GM12878 (cell line): ENCODE measurements around the gene BCAN.

Experiments
- ATF2 ChIP-seq: IDR thresholded peaks from 2 replicates; pipeline ENCODE4 v1.6.1; 2012; ENCODE audit warnings: low read length, inconsistent platforms
- BHLHE40 ChIP-seq, 2 experiments: fragments of 450-650 bp in 1 of 2; IDR thresholded peaks; 2 replicates each; pipeline ENCODE4 v1.6.1; 2011 to 2017; ENCODE audit warnings: low read depth in 2 of 2, borderline replicate concordance in 1 of 2, improper control_type of control experiment in 1 of 2, low read length in 1 of 2, mild to moderate bottlenecking in 1 of 2
- CHD1 ChIP-seq: IDR thresholded peaks from 2 replicates; pipeline ENCODE4 v1.6.1; 2012; ENCODE audit warnings: low read depth, low read length, improper control_type of control experiment
- CTCF ChIP-seq, 3 experiments: IDR thresholded peaks in 2 of 3; conservative IDR thresholded peaks in 1 of 3; 2 replicates each; pipeline ENCODE4 v1.5.1; 2011; ENCODE audit warnings: low read depth in 3 of 3, low read length in 3 of 3, mild to moderate bottlenecking in 3 of 3, control low read depth in 2 of 3, moderate library complexity in 2 of 3, inconsistent platforms in 1 of 3, mixed read lengths in 1 of 3; ENCODE audit not compliant: control insufficient read depth in 2 of 3, insufficient read depth in 1 of 3; ENCODE audit errors: extremely low read depth in 1 of 3
- EZH2 ChIP-seq: IDR thresholded peaks from 2 replicates; pipeline ENCODE4 v1.6.1; 2012; ENCODE audit warnings: low read depth, mild to moderate bottlenecking, control low read depth, inconsistent platforms, low read length, borderline replicate concordance; ENCODE audit not compliant: control insufficient read depth
- GABPA ChIP-seq: IDR thresholded peaks from 2 replicates; pipeline ENCODE4 v1.6.1; 2014; ENCODE audit warnings: antibody characterized with exemption, low read depth, mild to moderate bottlenecking, inconsistent platforms
- POLR2A ChIP-seq: IDR thresholded peaks from 2 replicates; pipeline ENCODE4 v1.6.1; 2011; ENCODE audit warnings: low read depth, mild to moderate bottlenecking, low read length
- REST ChIP-seq: IDR thresholded peaks from 2 replicates; pipeline ENCODE4 v1.6.1; 2012; ENCODE audit warnings: mild to moderate bottlenecking, low read depth, low read length
- ZBED1 ChIP-seq: IDR thresholded peaks from 2 replicates; pipeline ENCODE4 v1.6.1; 2016; ENCODE audit warnings: borderline replicate concordance

- TF ChIP-seq GABPA: no peak
- no peak for TF ChIP-seq CHD1
- no peak for TF ChIP-seq CTCF (IDR thresholded peaks at IDR 0.05 in 2 of 3, conservative IDR thresholded peaks at IDR 0.05 in 1 of 3; ENCODE audit: control insufficient read depth in 2 of 3, extremely low read depth in 1 of 3, insufficient read depth in 1 of 3, low read depth in 3 of 3, low read length in 3 of 3)
- no peak for TF ChIP-seq POLR2A
- TF ChIP-seq ZBED1: no peak
- TF ChIP-seq REST: no peak
- no peak for TF ChIP-seq ATF2
- no peak for TF ChIP-seq EZH2
- TF ChIP-seq BHLHE40 (IDR thresholded peaks at IDR 0.05; ENCODE audit: borderline replicate concordance in 1 of 2, low read depth in 2 of 2, low read length in 1 of 2): no peak
These were observed 17.7 kb downstream of the BCAN start for GRCh38 chr1:156659661-156659987.
